RPMI8226 (cell line): ENCODE data around the gene FZR1.

ENCODE experiments used
- DNase-seq: peaks from one replicate; pipeline ENCODE4 v3.0.0-alpha.2; 2015

The FZR1 gene

GRCh38 chr19:3505598-3506383, at the start of gene FZR1:
FZR1 (plus strand) TSS chr19:3506311; CDS start chr19:3522990, 16,679 bp downstream.
- peak; percentile 99 for DNase-seq

GRCh38 chr19:3456925-3457527, 49.1 kb upstream of the FZR1 start:
- DNase-seq = no peak

GRCh38 chr19:3457528-3458228, 48.4 kb upstream of the FZR1 start:
- no peak for DNase-seq

- no peak for DNase-seq
Observed at GRCh38 chr19:3458229-3459088, 47.7 kb upstream of the FZR1 start.

- DNase-seq = peak; percentile 52
Observed at GRCh38 chr19:3459089-3459881, 46.8 kb upstream of the FZR1 start.

GRCh38 chr19:3459965-3460582, 46.0 kb upstream of the FZR1 start:
- DNase-seq = no peak

- DNase-seq = no peak
Observed at GRCh38 chr19:3462991-3463713, 43.0 kb upstream of the FZR1 start.

- no peak for DNase-seq
Observed at GRCh38 chr19:3463714-3464586, 42.2 kb upstream of the FZR1 start.

GRCh38 chr19:3464587-3465235, 41.4 kb upstream of the FZR1 start:
- no peak for DNase-seq

GRCh38 chr19:3465552-3465951, 40.6 kb upstream of the FZR1 start:
- no peak for DNase-seq

- no peak for DNase-seq
Observed at GRCh38 chr19:3466635-3467034, 39.5 kb upstream of the FZR1 start.

GRCh38 chr19:3467437-3468198, 38.5 kb upstream of the FZR1 start:
- DNase-seq = no peak

- no peak for DNase-seq
Observed at GRCh38 chr19:3468211-3468610, 37.9 kb upstream of the FZR1 start.

- DNase-seq = no peak
Observed at GRCh38 chr19:3469638-3470499, 36.2 kb upstream of the FZR1 start.

GRCh38 chr19:3470500-3471128, 35.5 kb upstream of the FZR1 start:
- DNase-seq = no peak

- DNase-seq = peak; percentile 41
Observed at GRCh38 chr19:3471954-3472655, 34.0 kb upstream of the FZR1 start.
